ENCODE measurements around the gene UNKL.

UNKL gene

GRCh38 chr16:1318268-1318545 lies 96.3 kb downstream of the UNKL start:
- H3K9me3 ChIP-seq (ENCODE audit: control insufficient read depth, insufficient read depth, low read depth, low read length), result no peaks in the 10 kb centered on the region
- ChIA-PET CTCF (no interaction called here), POLR2A (no interaction called here)
- no peaks in the 10 kb centered on the region for H3K4me1 ChIP-seq (ENCODE audit: control insufficient read depth, insufficient read depth, low read length)
- no peak overlapping the region for H3K4me3 ChIP-seq (ENCODE audit: low read depth, low read length)
- H3K27ac ChIP-seq (ENCODE audit: extremely low read depth, low read depth, low read length), result no peak overlapping the region
- H3K36me3 ChIP-seq (ENCODE audit: control insufficient read depth in 2 of 2, insufficient read depth in 1 of 2, low read length in 2 of 2), result peaks cover 25 to 88% of the 10 kb centered on the region in 2 experiments; a peak in 2 of 3 replicates
- TF ChIP-seq ZNF544 (tag by site-specific recombination; IDR thresholded peaks at IDR 0.05), result no peak
- TF ChIP-seq ZBTB20 (tag by site-specific recombination; IDR thresholded peaks at IDR 0.05), result no peak
- TF ChIP-seq ZNF324 (tag by site-specific recombination; IDR thresholded peaks at IDR 0.05), result no peak
- no peak for TF ChIP-seq ZNF133 (tag by site-specific recombination; IDR thresholded peaks at IDR 0.05)
- TF ChIP-seq, protein P1, sequence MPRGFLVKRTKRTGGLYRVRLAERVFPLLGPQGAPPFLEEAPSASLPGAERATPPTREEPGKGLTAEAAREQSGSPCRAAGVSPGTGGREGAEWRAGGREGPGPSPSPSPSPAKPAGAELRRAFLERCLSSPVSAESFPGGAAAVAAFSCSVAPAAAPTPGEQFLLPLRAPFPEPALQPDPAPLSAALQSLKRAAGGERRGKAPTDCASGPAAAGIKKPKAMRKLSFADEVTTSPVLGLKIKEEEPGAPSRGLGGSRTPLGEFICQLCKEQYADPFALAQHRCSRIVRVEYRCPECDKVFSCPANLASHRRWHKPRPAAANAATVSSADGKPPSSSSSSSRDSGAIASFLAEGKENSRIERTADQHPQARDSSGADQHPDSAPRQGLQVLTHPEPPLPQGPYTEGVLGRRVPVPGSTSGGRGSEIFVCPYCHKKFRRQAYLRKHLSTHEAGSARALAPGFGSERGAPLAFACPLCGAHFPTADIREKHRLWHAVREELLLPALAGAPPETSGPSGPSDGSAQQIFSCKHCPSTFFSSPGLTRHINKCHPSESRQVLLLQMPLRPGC (tag by site-specific recombination; IDR thresholded peaks at IDR 0.05), result no peak
- no peak for TF ChIP-seq ZNF114 (tag by site-specific recombination; IDR thresholded peaks at IDR 0.05)
- no peak for TF ChIP-seq ZNF221 (tag by site-specific recombination; IDR thresholded peaks at IDR 0.05; ENCODE audit: borderline replicate concordance)
- TF ChIP-seq ZNF623 (tag by site-specific recombination; IDR thresholded peaks at IDR 0.05), result no peak
- TF ChIP-seq ZNF391 (tag by site-specific recombination; IDR thresholded peaks at IDR 0.05; ENCODE audit: borderline replicate concordance, low read depth), result no peak
- TF ChIP-seq KLF10 (tag by site-specific recombination; IDR thresholded peaks at IDR 0.05), result no peak
- TF ChIP-seq, protein P2, sequence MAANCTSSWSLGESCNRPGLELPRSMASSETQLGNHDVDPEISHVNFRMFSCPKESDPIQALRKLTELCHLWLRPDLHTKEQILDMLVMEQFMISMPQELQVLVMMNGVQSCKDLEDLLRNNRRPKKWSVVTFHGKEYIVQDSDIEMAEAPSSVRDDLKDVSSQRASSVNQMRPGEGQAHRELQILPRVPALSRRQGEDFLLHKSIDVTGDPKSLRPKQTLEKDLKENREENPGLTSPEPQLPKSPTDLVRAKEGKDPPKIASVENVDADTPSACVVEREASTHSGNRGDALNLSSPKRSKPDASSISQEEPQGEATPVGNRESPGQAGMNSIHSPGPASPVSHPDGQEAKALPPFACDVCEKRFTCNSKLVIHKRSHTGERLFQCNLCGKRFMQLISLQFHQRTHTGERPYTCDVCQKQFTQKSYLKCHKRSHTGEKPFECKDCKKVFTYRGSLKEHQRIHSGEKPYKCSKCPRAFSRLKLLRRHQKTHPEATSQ (tag by site-specific recombination; IDR thresholded peaks at IDR 0.05), result no peak
- TF ChIP-seq ZNF362 (tag by site-specific recombination; IDR thresholded peaks at IDR 0.05), result no peak
- TF ChIP-seq ZBTB17 (tag by site-specific recombination; IDR thresholded peaks at IDR 0.05), result no peak
- no peak for TF ChIP-seq ZBTB10 (tag by site-specific recombination; IDR thresholded peaks at IDR 0.05)
- no peak for TF ChIP-seq ZNF112 (tag by site-specific recombination; IDR thresholded peaks at IDR 0.05)
- no peak for TF ChIP-seq ZNF585B (tag by site-specific recombination; IDR thresholded peaks at IDR 0.05)

- POLR2A ChIA-PET, result interaction anchor here (1.3 kb wide), 1 partner anchor 20 kb away, joined by 3 read pairs; no protein-coding TSS in a partner anchor
- H3K36me3 ChIP-seq (ENCODE audit: control insufficient read depth in 2 of 2, insufficient read depth in 1 of 2, low read length in 2 of 2), result peaks cover 25 to 92% of the 10 kb centered on the region in 2 experiments; a peak in 2 of 3 replicates
- TF ChIP-seq, protein P3, sequence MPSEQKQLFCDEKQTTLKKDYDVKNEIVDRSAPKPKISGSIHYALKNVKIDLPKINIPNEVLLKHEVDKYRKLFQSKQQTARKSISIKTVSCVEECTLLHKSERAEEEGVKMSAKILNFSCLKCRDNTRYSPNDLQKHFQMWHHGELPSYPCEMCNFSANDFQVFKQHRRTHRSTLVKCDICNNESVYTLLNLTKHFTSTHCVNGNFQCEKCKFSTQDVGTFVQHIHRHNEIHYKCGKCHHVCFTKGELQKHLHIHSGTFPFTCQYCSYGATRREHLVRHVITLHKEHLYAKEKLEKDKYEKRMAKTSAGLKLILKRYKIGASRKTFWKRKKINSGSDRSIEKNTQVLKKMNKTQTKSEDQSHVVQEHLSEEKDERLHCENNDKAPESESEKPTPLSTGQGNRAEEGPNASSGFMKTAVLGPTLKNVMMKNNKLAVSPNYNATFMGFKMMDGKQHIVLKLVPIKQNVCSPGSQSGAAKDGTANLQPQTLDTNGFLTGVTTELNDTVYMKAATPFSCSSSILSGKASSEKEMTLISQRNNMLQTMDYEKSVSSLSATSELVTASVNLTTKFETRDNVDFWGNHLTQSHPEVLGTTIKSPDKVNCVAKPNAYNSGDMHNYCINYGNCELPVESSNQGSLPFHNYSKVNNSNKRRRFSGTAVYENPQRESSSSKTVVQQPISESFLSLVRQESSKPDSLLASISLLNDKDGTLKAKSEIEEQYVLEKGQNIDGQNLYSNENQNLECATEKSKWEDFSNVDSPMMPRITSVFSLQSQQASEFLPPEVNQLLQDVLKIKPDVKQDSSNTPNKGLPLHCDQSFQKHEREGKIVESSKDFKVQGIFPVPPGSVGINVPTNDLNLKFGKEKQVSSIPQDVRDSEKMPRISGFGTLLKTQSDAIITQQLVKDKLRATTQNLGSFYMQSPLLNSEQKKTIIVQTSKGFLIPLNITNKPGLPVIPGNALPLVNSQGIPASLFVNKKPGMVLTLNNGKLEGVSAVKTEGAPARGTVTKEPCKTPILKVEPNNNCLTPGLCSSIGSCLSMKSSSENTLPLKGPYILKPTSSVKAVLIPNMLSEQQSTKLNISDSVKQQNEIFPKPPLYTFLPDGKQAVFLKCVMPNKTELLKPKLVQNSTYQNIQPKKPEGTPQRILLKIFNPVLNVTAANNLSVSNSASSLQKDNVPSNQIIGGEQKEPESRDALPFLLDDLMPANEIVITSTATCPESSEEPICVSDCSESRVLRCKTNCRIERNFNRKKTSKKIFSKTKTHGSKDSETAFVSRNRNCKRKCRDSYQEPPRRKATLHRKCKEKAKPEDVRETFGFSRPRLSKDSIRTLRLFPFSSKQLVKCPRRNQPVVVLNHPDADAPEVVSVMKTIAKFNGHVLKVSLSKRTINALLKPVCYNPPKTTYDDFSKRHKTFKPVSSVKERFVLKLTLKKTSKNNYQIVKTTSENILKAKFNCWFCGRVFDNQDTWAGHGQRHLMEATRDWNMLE (tag by site-specific recombination; conservative IDR thresholded peaks at IDR 0.05; ENCODE audit: low read depth), result no peak
- TF ChIP-seq ZNF214 (tag by site-specific recombination; IDR thresholded peaks at IDR 0.05; ENCODE audit: borderline replicate concordance) (no peak), ZNF560 (tag by site-specific recombination; IDR thresholded peaks at IDR 0.05; ENCODE audit: borderline replicate concordance) (no peak)
- no peak overlapping the region for H3K27ac ChIP-seq (ENCODE audit: extremely low read depth, low read depth, low read length)
- H3K4me3 ChIP-seq (ENCODE audit: low read depth, low read length), result no peak overlapping the region
- H3K9me3 ChIP-seq (ENCODE audit: control insufficient read depth, insufficient read depth, low read depth, low read length), result no peaks in the 10 kb centered on the region
- no peaks in the 10 kb centered on the region for H3K4me1 ChIP-seq (ENCODE audit: control insufficient read depth, insufficient read depth, low read length)
- CTCF ChIA-PET, result interaction anchor here (0.6 to 0.9 kb wide), 2 partner anchors 31 to 37 kb away, joined by 3 to 5 read pairs; no protein-coding TSS in a partner anchor
Observed at GRCh38 chr16:1317479-1318267, 96.8 kb downstream of the UNKL start.
